Activated CD4-positive, alpha-beta memory T cell treated with anti-CD3 and anti-CD28 coated beads for 36 hours (primary cell): ENCODE results near the gene PON2. TPM values are rescaled to one million over a fixed set of nuclear protein-coding genes. Genes with fewer than 3 reads are reported as not detected.

Experiments used
- CTCF ChIA-PET: fragments of 350-600 bp; sonication (Branson Sonifier 250); formaldehyde crosslinking; loops from one replicate; lab custom pipeline; 2021; ENCODE audit warnings: antibody characterized with exemption, inconsistent platforms; lab: Charles Lee
- POLR2A ChIA-PET: fragments of 350-600 bp; sonication (Branson Sonifier 250); formaldehyde crosslinking; loops from one replicate; lab custom pipeline; 2021; ENCODE audit warnings: antibody characterized with exemption; lab: Charles Lee
- DNase-seq: peaks from one replicate; pipeline ENCODE4 v3.0.0-alpha.2; 2020
- H3K27ac Mint-ChIP-seq: one replicate; pipeline ENCODE4 v1.8.0; 2021; ENCODE audit warnings: mixed read lengths
- H3K27me3 Mint-ChIP-seq: one replicate; pipeline ENCODE4 v1.8.0; 2021; ENCODE audit warnings: mixed read lengths
- H3K36me3 Mint-ChIP-seq: one replicate; pipeline ENCODE4 v1.8.0; 2021; ENCODE audit warnings: mixed read lengths
- H3K4me1 Mint-ChIP-seq: one replicate; pipeline ENCODE4 v1.8.0; 2021; ENCODE audit warnings: low read depth, mixed read lengths
- H3K4me3 Mint-ChIP-seq: one replicate; pipeline ENCODE4 v1.8.0; 2021; ENCODE audit warnings: mild to moderate bottlenecking, mixed read lengths
- H3K9me3 Mint-ChIP-seq: one replicate; pipeline ENCODE4 v1.8.0; 2021; ENCODE audit warnings: mixed read lengths
- intact Hi-C: fragments of 100-400 bp; cut with micrococcal nuclease; formaldehyde crosslinking; loops from one replicate; pipeline ENCODE4 v1.15.1; 2023
- total RNA-seq, 2 experiments: library from RNA; stranded (reverse); gene quantifications; one replicate each; pipeline ENCODE4 v1.2.3, GENCODE V29; 2021

The PON2 gene
- total RNA-seq: 1 to 10 TPM; 3.6 to 5.0 TPM

DNA sequence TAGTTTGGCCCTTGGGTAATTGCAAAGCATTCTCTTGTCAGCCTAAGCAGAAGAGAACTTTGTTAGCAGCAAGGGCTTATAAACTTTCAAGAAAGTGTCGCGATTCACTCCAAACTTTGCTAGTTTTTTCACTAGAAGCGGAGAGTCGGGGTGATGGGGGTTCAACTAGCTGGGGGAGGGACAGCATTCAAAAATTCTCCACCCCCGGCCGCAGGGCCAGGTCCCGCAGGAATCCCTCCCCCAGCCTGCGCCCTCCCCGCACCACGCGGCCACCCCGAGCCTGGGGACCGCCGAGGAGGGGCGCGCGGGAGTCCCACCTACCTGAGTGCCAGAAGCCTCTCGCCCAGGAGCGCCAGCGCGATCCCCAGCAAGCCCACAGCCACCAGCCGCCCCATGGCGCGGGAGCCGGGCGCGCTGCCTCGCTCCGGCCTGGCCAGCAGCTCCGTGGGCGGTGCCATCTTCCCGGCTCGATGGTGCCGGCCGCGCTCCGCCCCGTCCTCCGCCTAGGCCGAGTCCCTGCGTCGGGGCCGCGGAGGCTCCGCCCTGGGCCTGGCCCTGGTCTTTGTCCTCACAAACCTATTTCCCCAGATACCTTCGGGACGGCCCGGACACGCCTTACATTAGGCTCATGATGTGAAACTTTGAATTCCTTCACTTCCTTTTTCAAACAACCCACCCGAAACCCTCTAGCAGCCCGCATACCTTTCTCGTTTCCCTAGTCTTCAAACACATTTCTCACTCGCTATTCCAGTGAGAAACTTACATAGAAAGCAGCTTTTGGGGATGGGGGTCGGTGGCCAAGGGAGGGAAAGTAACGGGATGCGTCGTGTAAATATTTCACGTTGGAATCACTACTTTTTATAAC lies at the start of gene PON2:
Gene PON2, minus strand, starts transcription at position 472 of the 865 bp plus-strand sequence. Its CDS starts 77 bp downstream, at position 395.
- Mint-ChIP-seq H3K4me1 (peaks cover 10% of the 10 kb centered on the region), H3K27me3 (peaks cover 6% of the 10 kb centered on the region), H3K27ac (peak within 1 kb of the TSS; percentile 36), H3K4me3 (peak within 1 kb of the TSS; percentile 73), H3K9me3 (no peaks in the 10 kb centered on the region), H3K36me3 (no peaks in the 10 kb centered on the region)
- POLR2A ChIA-PET: no interaction called here
- DNase-seq: peak; percentile 50
- CTCF ChIA-PET: interaction anchor here (1.3 kb wide), 1 partner anchor 10 kb away, joined by 3 read pairs; no protein-coding TSS in a partner anchor
- intact Hi-C loops: no loop called here

DNA sequence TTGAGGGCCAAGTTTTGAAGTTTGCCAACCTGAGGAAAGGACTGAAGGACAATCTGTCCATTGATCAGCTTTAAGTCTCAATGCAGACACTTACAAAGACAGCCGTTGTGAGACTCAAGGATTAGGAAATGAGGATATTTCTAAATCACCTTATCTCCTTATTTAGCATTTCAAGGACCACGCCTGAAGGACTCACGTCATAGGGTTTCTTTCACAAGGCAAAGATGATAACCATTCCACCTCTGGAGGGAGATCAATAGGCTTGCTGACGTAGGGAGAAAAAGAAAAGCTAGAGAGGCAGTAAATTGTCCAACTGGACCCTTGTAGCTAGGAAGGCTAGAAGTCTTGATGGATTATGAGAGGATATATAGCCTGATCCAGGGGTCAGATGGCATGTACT lies 47.6 kb upstream of the PON2 start:
- H3K9me3 Mint-ChIP-seq: no peaks in the 10 kb centered on the region
- H3K27me3 Mint-ChIP-seq: peaks cover 14% of the 10 kb centered on the region
- no peak overlapping the region for H3K4me3 Mint-ChIP-seq
- no peaks in the 10 kb centered on the region for H3K4me1 Mint-ChIP-seq
- ChIA-PET CTCF (interaction anchor here (1.0 kb wide), 1 partner anchor 29 kb away, joined by 7 read pairs; no protein-coding TSS in a partner anchor), POLR2A (no interaction called here)
- no peak overlapping the region for H3K27ac Mint-ChIP-seq
- DNase-seq: no peak
- H3K36me3 Mint-ChIP-seq: no peaks in the 10 kb centered on the region
- intact Hi-C loops: no loop called here

DNA sequence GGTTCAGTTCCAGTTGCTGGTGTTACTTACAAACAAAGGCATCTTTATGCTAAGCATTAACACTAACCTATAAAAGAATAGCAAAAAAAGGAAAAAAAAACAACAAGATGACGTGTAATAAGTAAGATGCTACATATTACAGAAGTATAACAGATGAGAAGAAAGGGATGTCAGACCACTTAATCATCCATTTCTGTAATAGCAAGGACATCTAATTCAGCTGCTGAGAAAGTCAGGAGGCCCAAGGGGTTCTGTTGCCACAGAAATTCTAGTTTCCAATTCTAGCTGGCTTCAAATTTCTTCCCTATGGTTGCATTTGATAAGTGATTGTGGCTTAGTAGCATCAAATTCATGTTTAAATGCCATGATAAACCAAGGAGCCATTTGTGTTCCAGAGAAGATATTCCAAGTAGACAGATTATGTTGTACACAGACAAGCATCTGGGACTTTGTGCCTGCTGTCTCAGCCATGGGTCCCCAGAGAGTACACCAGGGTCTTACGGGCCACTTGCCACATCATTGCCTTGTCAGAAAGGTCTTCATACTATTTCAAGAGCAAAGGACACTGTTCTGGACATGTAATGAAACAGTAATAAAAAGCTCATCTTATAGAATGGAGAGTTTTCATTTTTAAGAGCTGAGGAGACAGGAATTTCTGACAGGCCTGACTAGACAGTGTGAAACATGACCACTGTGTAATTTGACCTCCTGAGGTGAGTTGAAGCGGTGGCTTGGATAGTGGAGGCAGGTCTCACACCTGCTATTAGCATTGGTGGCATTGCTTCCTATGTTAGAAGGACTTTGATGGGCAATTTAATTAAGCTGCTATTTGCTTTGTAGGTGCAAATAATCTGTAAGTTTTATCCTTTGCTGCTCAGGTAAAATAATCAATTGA lies 46.7 kb upstream of the PON2 start:
- POLR2A ChIA-PET: interaction anchor here (0.6 kb wide), 1 partner anchor 1486 kb away, joined by 4 read pairs; no protein-coding TSS in a partner anchor

DNA sequence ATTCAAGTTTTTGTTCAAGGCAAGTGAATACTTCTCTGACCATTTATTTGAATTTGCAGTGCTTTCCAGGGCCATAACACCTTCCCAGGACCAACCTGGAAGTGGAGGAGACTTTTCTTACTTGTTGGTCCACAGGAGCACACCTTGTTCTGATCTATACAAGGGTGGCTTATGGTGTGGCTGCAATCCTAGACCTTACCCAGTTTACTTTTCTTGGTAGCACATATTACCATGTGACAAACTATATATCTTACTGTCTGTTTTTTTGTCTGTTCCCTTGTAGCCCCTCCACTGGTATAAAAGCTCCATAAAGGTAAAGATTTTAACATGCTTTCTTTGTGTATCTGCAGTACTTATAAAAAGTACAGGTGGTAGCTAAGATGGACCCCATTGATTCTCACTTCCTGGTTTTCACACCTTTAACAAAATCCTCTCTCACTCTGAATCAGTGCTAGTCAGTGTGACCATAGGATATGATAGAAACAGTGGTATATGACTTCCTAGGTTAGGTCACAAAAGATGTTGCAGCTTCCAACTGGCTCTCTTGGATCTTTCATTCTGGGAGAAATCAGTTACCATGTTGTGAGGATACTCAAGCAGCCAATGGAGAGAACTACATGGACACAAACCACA lies 45.3 kb upstream of the PON2 start:
- no peak overlapping the region for H3K4me3 Mint-ChIP-seq
- ChIA-PET POLR2A (interaction anchor here (0.6 kb wide), 1 partner anchor 141 kb away, joined by 4 read pairs; no protein-coding TSS in a partner anchor), CTCF (interaction anchor here (0.9 to 1.5 kb wide), 2 partner anchors 10 to 210 kb away, joined by 3 read pairs; no protein-coding TSS in a partner anchor)
- peaks cover 12% of the 10 kb centered on the region for H3K27me3 Mint-ChIP-seq
- intact Hi-C loops: loop anchor here (5.0 to 10.0 kb wide), 4 partner anchors 85 to 965 kb away; partner anchors contain the start of genes PON3 and SGCE
- H3K36me3 Mint-ChIP-seq: no peaks in the 10 kb centered on the region
- H3K9me3 Mint-ChIP-seq: no peaks in the 10 kb centered on the region
- H3K27ac Mint-ChIP-seq: no peak overlapping the region
- no peak for DNase-seq
- H3K4me1 Mint-ChIP-seq: no peaks in the 10 kb centered on the region

More for the DNA sequence above, 46.7 kb upstream of the PON2 start:
- intact Hi-C loops: no loop called here
- Mint-ChIP-seq H3K36me3 (no peaks in the 10 kb centered on the region), H3K27ac (no peak overlapping the region), H3K4me1 (no peaks in the 10 kb centered on the region), H3K27me3 (peaks cover 14% of the 10 kb centered on the region), H3K4me3 (no peak overlapping the region), H3K9me3 (no peaks in the 10 kb centered on the region)
- no peak for DNase-seq
- CTCF ChIA-PET: interaction anchor here (0.7 to 1.5 kb wide), 3 partner anchors 30 to 1032 kb away, joined by 3 to 7 read pairs (median 3); no protein-coding TSS in a partner anchor

DNA sequence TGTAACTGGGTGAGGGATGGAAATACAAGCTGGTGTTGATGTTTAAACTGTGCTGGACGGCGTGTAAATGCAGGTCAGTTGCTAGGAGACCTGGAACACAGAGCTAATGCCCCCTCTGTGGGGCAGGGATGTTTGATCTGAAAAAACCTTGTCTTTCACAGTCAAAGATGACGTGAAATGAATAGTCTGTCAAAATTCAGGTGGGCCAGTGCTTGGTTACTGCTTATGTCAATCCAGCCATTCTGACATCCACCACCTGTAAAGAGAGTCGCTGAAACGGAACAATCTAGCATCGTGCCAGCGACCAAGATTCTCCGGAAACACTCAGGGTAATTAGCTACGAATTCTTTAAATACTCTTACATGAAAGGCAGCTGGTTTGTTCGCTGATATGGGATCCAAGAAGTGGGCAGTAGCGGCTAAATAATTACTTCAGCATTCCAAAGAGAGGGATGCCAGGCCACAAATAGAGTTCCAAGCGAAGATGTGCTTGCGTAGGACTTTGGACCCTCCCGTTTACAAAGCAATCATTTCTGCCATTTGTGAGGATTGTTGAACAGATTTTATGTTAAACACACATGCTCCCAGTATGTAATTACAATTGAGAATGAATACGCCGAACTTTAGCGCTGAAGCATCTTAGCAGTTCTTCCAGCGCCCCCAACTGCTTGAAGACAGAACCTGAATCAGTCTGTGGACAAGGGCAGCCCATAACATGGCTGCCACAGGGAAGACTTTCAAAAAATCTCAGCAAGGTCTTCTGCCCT lies 43.6 kb upstream of the PON2 start:
- H3K9me3 Mint-ChIP-seq: no peaks in the 10 kb centered on the region
- intact Hi-C loops: loop anchor here (5.0 to 10.0 kb wide), 4 partner anchors 84 to 964 kb away; partner anchors contain the start of genes PON3 and SGCE
- no peak for DNase-seq
- ChIA-PET CTCF (interaction anchor here (1.0 to 3.1 kb wide), 3 partner anchors 11 to 1029 kb away, joined by 3 to 27 read pairs (median 8); no protein-coding TSS in a partner anchor), POLR2A (no interaction called here)
- H3K27me3 Mint-ChIP-seq: peaks cover 10% of the 10 kb centered on the region
- H3K27ac Mint-ChIP-seq: no peak overlapping the region
- no peaks in the 10 kb centered on the region for H3K4me1 Mint-ChIP-seq
- no peak overlapping the region for H3K4me3 Mint-ChIP-seq
- no peaks in the 10 kb centered on the region for H3K36me3 Mint-ChIP-seq

DNA sequence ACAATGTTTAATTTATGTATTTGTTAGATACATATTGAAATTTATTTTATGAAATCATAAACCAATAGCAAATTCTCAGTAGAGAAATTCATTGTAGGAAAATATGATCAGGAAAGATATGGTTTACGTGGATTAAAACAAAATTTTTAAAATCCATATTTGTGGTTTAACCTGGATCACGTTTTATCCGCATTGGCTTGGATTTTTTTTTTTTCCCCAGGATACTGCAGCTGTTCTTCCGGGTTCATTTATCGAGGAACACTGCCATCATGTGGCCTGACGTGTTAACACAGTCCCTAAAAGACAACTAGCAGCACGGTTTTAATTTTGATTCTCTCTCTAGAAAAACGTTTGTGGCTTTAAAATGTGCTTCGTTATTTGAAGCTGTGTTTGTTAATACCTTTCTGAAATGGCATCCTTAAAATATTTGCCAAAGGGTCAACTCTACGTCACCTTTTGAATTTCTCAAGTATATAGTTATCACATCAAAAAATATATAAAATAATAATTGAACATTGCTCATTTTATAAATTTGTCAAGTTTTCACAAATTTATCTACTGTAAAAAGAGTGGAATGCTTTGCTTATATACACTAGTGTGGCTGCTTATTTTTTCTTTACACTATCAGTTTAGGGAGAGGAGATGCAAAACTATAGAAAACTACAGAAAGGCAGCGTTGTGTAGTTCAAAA lies 42.2 kb upstream of the PON2 start:
- no peaks in the 10 kb centered on the region for H3K36me3 Mint-ChIP-seq
- DNase-seq: peak; percentile 62
- intact Hi-C loops: loop anchor here (2.0 to 10.0 kb wide), 5 partner anchors 82 to 1028 kb away; partner anchors contain the start of genes PON3 and SGCE
- H3K27me3 Mint-ChIP-seq: peaks cover 6% of the 10 kb centered on the region
- no peaks in the 10 kb centered on the region for H3K9me3 Mint-ChIP-seq
- no peaks in the 10 kb centered on the region for H3K4me1 Mint-ChIP-seq
- CTCF ChIA-PET: interaction anchor here (0.6 to 3.1 kb wide), 19 partner anchors 8 to 1031 kb away, joined by 3 to 52 read pairs (median 4); partner anchors contain the start of genes ASB4 and PON3
- no peak overlapping the region for H3K27ac Mint-ChIP-seq
- H3K4me3 Mint-ChIP-seq: no peak overlapping the region
- POLR2A ChIA-PET: interaction anchor here (0.6 kb wide), 1 partner anchor 20 kb away, joined by 3 read pairs; no protein-coding TSS in a partner anchor

DNA sequence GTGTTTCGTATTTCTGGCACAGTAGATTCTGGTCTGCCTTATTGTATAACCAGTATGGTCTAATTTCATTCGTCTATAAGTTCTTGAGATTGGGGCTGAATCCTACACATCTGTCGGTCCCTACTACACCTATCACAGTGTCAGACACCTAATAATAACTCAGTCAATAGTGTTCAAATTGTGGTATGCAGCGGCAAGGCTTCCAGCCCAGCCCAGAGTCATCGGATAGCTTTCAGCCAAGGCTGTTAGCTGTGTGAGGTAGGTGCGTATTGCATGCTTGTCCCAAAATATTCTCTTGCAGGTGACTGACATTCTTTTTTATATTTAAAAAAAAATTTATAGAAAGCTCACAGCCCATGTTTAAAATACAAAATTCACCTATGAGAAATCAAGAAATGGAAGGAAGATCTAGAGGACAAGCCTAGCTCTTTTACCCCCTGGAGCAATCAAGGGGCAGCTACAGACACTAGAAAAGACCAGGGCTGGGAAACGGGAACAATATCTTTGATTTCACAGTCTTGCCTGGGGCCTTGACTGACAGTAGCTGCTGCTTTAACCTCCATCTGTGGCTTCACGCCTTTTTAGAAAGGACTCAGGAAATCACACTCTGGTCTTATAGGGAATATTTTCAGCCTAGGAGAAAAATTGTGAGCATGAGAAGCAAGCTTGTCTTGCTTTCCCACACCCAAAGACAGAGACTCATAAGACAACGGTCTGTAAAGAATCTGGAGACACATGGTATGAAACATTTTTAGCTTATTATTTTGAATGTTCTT lies 41.4 kb upstream of the PON2 start:
- Mint-ChIP-seq H3K27me3 (peaks cover 6% of the 10 kb centered on the region), H3K4me3 (no peak overlapping the region), H3K36me3 (no peaks in the 10 kb centered on the region), H3K4me1 (no peaks in the 10 kb centered on the region), H3K9me3 (no peaks in the 10 kb centered on the region), H3K27ac (no peak overlapping the region)
- POLR2A ChIA-PET: no interaction called here
- CTCF ChIA-PET: interaction anchor here (0.7 to 3.1 kb wide), 19 partner anchors 8 to 1031 kb away, joined by 3 to 52 read pairs (median 4); partner anchors contain the start of genes ASB4 and PON3
- no peak for DNase-seq
- intact Hi-C loops: loop anchor here (2.0 to 10.0 kb wide), 5 partner anchors 81 to 1027 kb away; partner anchors contain the start of genes PON3 and SGCE

DNA sequence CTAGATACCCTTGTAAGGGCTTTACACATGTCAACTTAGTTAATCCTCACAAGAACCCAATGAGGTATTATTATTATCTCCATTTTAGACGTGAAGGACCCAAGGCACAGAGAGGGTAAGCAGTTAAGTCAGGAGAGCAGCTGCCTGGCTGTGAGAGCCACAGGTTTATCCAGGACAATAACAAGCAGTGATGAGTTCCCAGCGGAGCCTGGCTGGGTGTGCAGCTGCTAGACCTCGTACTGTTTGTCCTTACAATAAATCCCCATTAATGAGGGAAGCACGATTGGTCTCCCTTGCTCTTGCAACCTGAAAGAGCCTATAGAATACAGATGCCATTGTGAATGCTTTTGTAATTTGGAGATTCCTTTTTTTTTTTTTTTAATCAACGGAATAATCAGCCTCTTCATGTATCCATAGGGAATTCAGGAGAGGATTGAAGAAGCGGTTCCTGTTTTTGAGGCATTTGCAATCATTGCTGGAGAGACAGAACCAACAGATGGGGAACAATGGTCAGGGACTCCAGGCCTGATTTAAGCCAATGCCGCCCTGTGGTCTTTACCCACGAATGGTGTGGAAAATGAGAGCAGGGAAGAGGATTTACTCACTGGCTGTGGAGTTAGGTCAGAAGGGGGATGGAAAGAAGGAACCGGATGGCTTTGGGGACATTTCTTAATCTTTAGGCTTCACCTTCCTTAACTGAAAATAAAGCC lies 38.6 kb upstream of the PON2 start:
- H3K27me3 Mint-ChIP-seq: peaks cover 5% of the 10 kb centered on the region
- no peaks in the 10 kb centered on the region for H3K36me3 Mint-ChIP-seq
- ChIA-PET POLR2A (no interaction called here), CTCF (no interaction called here)
- DNase-seq: no peak
- H3K9me3 Mint-ChIP-seq: no peaks in the 10 kb centered on the region
- no peak overlapping the region for H3K27ac Mint-ChIP-seq
- H3K4me1 Mint-ChIP-seq: peaks cover 11% of the 10 kb centered on the region
- H3K4me3 Mint-ChIP-seq: no peak overlapping the region
- intact Hi-C loops: loop anchor here (10.0 kb wide), 3 partner anchors 79 to 959 kb away; partner anchors contain the start of genes PON3 and SGCE

DNA sequence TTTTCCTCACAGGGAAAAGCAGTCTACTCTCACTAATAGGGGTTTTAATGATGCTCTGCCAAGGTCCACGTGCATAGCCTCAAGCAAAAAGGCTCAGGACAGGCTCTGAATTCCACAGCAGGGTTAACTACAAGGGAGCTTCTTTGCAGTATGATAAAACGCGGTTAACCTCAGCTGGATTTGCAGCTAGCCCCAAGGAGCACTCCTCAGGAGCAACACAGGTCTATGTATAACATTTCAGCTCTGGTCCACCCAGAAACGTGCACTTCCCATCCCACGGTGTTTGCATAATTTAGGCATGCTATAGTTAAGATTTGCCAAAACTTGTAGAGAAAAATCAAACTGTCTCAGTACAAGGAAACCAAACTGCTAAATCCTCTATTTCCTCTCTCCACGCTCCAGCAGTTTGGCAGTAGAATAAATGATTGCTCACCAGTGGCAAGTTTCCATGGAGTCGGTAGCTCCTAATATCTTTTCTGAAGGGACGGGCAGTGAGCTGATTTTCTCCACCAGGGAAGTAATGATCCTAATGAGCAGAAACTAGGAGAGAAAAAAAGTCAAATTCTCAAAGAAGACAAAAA lies 37.8 kb upstream of the PON2 start:
- Mint-ChIP-seq H3K27me3 (peaks cover under 1% of the 10 kb centered on the region), H3K4me3 (no peak overlapping the region), H3K36me3 (no peaks in the 10 kb centered on the region), H3K9me3 (no peaks in the 10 kb centered on the region), H3K4me1 (peaks cover 11% of the 10 kb centered on the region), H3K27ac (no peak overlapping the region)
- DNase-seq: no peak
- ChIA-PET POLR2A (no interaction called here), CTCF (no interaction called here)
- intact Hi-C loops: loop anchor here (10.0 kb wide), 3 partner anchors 78 to 958 kb away; partner anchors contain the start of genes PON3 and SGCE
